ENCODE results near the gene ENTHD1. TPM values are rescaled to one million over a fixed set of nuclear protein-coding genes. Genes with fewer than 3 reads are reported as not detected.

The ENTHD1 gene
- polyA plus RNA-seq, 1 donor from 2014 or later = not detected

DNA sequence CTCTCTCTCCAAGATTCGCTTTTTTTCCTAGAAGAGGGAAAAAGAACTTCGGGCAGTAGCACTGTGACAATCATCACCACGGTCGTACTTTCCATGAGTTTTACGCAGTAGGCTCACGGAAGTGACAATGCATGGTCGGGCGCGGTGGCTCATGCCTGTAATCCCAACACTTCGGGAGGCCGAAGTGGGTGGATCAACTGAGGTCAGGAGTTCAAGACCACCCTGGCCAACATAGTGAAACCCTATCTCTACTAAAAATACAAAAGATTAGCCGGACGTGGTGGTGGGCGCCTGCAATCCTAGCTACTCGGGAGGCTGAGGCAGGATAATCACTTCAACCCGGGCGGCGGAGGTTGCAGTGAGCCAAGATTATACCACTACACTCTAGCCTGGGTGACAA lies 30.7 kb upstream of the ENTHD1 start:
- H3K9ac ChIP-seq (ENCODE audit: low read length) = no peak overlapping the region
- no peak overlapping the region for H3K4me3 ChIP-seq (ENCODE audit: low read length)
- H3K4me2 ChIP-seq (ENCODE audit: low read length) = no peak overlapping the region
- H3K36me3 ChIP-seq (ENCODE audit: insufficient read depth, low read length) = no peaks in the 10 kb centered on the region
- no peaks in the 10 kb centered on the region for H3F3A ChIP-seq (ENCODE audit: insufficient read depth, low read length, poor library complexity, severe bottlenecking)
- H3K79me2 ChIP-seq (replicated peaks; ENCODE audit: insufficient read depth, low read length) = no peaks in the 10 kb centered on the region
- H2AFZ ChIP-seq (ENCODE audit: low read depth, low read length) = no peak overlapping the region
- H4K20me1 ChIP-seq (ENCODE audit: insufficient read depth) = no peaks in the 10 kb centered on the region
- TF ChIP-seq TAF1 (IDR thresholded peaks at IDR 0.05; ENCODE audit: low read depth) = no peak
- no peak for TF ChIP-seq MXI1 (conservative IDR thresholded peaks at IDR 0.05; ENCODE audit: poor library complexity, severe bottlenecking)
- TF ChIP-seq, protein P1, sequence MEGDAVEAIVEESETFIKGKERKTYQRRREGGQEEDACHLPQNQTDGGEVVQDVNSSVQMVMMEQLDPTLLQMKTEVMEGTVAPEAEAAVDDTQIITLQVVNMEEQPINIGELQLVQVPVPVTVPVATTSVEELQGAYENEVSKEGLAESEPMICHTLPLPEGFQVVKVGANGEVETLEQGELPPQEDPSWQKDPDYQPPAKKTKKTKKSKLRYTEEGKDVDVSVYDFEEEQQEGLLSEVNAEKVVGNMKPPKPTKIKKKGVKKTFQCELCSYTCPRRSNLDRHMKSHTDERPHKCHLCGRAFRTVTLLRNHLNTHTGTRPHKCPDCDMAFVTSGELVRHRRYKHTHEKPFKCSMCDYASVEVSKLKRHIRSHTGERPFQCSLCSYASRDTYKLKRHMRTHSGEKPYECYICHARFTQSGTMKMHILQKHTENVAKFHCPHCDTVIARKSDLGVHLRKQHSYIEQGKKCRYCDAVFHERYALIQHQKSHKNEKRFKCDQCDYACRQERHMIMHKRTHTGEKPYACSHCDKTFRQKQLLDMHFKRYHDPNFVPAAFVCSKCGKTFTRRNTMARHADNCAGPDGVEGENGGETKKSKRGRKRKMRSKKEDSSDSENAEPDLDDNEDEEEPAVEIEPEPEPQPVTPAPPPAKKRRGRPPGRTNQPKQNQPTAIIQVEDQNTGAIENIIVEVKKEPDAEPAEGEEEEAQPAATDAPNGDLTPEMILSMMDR (IDR thresholded peaks at IDR 0.05; ENCODE audit: poor library complexity, severe bottlenecking) = no peak
- TF ChIP-seq RAD21 (conservative IDR thresholded peaks at IDR 0.05) = no peak
- TF ChIP-seq, protein P2, sequence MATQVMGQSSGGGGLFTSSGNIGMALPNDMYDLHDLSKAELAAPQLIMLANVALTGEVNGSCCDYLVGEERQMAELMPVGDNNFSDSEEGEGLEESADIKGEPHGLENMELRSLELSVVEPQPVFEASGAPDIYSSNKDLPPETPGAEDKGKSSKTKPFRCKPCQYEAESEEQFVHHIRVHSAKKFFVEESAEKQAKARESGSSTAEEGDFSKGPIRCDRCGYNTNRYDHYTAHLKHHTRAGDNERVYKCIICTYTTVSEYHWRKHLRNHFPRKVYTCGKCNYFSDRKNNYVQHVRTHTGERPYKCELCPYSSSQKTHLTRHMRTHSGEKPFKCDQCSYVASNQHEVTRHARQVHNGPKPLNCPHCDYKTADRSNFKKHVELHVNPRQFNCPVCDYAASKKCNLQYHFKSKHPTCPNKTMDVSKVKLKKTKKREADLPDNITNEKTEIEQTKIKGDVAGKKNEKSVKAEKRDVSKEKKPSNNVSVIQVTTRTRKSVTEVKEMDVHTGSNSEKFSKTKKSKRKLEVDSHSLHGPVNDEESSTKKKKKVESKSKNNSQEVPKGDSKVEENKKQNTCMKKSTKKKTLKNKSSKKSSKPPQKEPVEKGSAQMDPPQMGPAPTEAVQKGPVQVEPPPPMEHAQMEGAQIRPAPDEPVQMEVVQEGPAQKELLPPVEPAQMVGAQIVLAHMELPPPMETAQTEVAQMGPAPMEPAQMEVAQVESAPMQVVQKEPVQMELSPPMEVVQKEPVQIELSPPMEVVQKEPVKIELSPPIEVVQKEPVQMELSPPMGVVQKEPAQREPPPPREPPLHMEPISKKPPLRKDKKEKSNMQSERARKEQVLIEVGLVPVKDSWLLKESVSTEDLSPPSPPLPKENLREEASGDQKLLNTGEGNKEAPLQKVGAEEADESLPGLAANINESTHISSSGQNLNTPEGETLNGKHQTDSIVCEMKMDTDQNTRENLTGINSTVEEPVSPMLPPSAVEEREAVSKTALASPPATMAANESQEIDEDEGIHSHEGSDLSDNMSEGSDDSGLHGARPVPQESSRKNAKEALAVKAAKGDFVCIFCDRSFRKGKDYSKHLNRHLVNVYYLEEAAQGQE (IDR thresholded peaks at IDR 0.05; ENCODE audit: borderline replicate concordance) = no peak
- TF ChIP-seq EZH2 (IDR thresholded peaks at IDR 0.05; ENCODE audit: borderline replicate concordance, insufficient read depth, low read length, poor library complexity, severe bottlenecking) = no peak
- TF ChIP-seq POLR2AphosphoS5 (IDR thresholded peaks at IDR 0.05) = no peak
- no peak for TF ChIP-seq EP300 (conservative IDR thresholded peaks at IDR 0.05; ENCODE audit: poor library complexity, severe bottlenecking)
- no peak for TF ChIP-seq SMC3 (conservative IDR thresholded peaks at IDR 0.05; ENCODE audit: poor library complexity)
- no peak overlapping the region for H3K27ac ChIP-seq (ENCODE audit: low read length)
- H3K9me3 ChIP-seq (ENCODE audit: low read length) = no peaks in the 10 kb centered on the region
- no peaks in the 10 kb centered on the region for H3K9me2 ChIP-seq (ENCODE audit: insufficient read depth, low read length)
- H3K27me3 ChIP-seq (ENCODE audit: insufficient read depth, low read depth, low read length) = no peaks in the 10 kb centered on the region

DNA sequence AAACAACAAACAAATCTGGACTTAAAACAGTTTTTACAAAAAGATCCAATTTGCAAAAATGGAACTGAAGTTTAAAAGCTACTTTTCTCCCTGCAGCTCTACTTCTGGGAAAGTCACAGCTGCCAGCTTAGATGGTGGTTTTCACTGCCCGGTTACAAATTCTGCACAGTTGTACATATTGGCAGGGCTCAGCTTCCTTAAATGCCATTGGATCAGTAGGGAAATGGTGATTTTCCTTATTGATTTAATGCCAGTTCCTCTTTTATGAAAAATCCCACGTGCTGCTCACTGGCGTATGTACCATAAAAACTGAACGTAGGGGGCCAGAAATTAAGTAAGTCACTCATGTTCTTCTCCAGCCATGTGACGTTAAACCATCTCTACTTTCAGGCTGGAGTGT lies 30.1 kb upstream of the ENTHD1 start:
- Histone ChIP-seq H3K27me3 (ENCODE audit: insufficient read depth, low read depth, low read length) (no peaks in the 10 kb centered on the region), H3K9ac (ENCODE audit: low read length) (no peak overlapping the region), H3K4me3 (ENCODE audit: low read length) (no peak overlapping the region), H3K79me2 (replicated peaks; ENCODE audit: insufficient read depth, low read length) (no peaks in the 10 kb centered on the region), H2AFZ (ENCODE audit: low read depth, low read length) (no peak overlapping the region), H3K36me3 (ENCODE audit: insufficient read depth, low read length) (no peaks in the 10 kb centered on the region), H3K9me3 (ENCODE audit: low read length) (no peaks in the 10 kb centered on the region), H3K4me2 (ENCODE audit: low read length) (no peak overlapping the region), H4K20me1 (ENCODE audit: insufficient read depth) (no peaks in the 10 kb centered on the region), H3K9me2 (ENCODE audit: insufficient read depth, low read length) (no peaks in the 10 kb centered on the region), H3F3A (ENCODE audit: insufficient read depth, low read length, poor library complexity, severe bottlenecking) (no peaks in the 10 kb centered on the region), H3K27ac (ENCODE audit: low read length) (no peak overlapping the region)
- TF ChIP-seq EP300 (conservative IDR thresholded peaks at IDR 0.05; ENCODE audit: poor library complexity, severe bottlenecking) (no peak), SMC3 (conservative IDR thresholded peaks at IDR 0.05; ENCODE audit: poor library complexity) (no peak), POLR2AphosphoS5 (IDR thresholded peaks at IDR 0.05) (no peak), MXI1 (conservative IDR thresholded peaks at IDR 0.05; ENCODE audit: poor library complexity, severe bottlenecking) (no peak), RAD21 (conservative IDR thresholded peaks at IDR 0.05) (no peak), EZH2 (IDR thresholded peaks at IDR 0.05; ENCODE audit: borderline replicate concordance, insufficient read depth, low read length, poor library complexity, severe bottlenecking) (no peak), TAF1 (IDR thresholded peaks at IDR 0.05; ENCODE audit: low read depth) (no peak)
- TF ChIP-seq, protein P2 (IDR thresholded peaks at IDR 0.05; ENCODE audit: borderline replicate concordance) = no peak
- TF ChIP-seq, protein P1 (IDR thresholded peaks at IDR 0.05; ENCODE audit: poor library complexity, severe bottlenecking) = no peak
